Spleen (tissue), 7 donors: ENCODE results near the gene EAF1.
"Not testable (repeated sequence)": the region's sequence is repeated elsewhere in the genome, so short reads cannot be mapped to it uniquely, and the experiment has no call there.

Experiments
- POLR2AphosphoS5 ChIP-seq, 3 donors: sonication (generic); formaldehyde crosslinking; IDR thresholded peaks; one replicate each; pipeline ENCODE4 v1.5.1; 2017; ENCODE audit warnings: antibody characterized with exemption in 3 of 3
- TF ChIP-seq, protein P1 (sequence below), 11 experiments: fragments of 200-600 bp in 7 of 11; fragments of 450-650 bp in 4 of 11; sonication (generic) in 4 of 11; IDR thresholded peaks in 8 of 11; conservative IDR thresholded peaks in 3 of 11; 1 replicate in 7 of 11; 2 replicates in 4 of 11; pipeline versions ENCODE4 v1.4.0 to v1.8.0; 2016 to 2021; ENCODE audit warnings: antibody characterized with exemption in 11 of 11, inconsistent platforms in 4 of 11, mild to moderate bottlenecking in 1 of 11
- donor health status: DM: no; HTN: no; CAD: no; lungs with moderate emphysema.
- donor health status: DM: no; HTN: no; CAD: no.
- donor health status: DM: no; HTN: no; CAD: no.

DNA sequence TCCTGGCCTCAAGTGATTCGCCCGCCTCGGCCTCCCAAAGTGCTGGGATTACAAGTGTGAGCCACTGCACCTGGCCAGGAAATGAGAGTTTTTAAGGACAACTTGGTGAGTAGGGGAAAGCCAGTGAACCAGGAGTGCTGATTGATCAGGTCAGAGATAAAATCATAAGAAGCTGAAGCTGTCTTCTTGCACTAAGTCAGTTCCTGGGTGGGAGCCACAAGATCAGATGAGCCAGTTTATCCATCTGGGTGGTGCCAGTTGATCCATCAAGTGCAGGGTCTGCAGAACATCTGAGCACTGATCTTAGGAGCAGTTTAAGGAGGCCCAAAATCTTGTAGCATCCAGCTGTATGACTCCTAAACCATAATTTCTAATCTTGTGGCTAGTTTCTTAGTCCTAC is 39.1 kb upstream of the EAF1 start:
- not testable (repeated sequence) for TF ChIP-seq POLR2AphosphoS5 (IDR thresholded peaks at IDR 0.05)
- TF ChIP-seq, protein P1, sequence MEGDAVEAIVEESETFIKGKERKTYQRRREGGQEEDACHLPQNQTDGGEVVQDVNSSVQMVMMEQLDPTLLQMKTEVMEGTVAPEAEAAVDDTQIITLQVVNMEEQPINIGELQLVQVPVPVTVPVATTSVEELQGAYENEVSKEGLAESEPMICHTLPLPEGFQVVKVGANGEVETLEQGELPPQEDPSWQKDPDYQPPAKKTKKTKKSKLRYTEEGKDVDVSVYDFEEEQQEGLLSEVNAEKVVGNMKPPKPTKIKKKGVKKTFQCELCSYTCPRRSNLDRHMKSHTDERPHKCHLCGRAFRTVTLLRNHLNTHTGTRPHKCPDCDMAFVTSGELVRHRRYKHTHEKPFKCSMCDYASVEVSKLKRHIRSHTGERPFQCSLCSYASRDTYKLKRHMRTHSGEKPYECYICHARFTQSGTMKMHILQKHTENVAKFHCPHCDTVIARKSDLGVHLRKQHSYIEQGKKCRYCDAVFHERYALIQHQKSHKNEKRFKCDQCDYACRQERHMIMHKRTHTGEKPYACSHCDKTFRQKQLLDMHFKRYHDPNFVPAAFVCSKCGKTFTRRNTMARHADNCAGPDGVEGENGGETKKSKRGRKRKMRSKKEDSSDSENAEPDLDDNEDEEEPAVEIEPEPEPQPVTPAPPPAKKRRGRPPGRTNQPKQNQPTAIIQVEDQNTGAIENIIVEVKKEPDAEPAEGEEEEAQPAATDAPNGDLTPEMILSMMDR (IDR thresholded peaks at IDR 0.05 in 8 of 11, conservative IDR thresholded peaks at IDR 0.05 in 3 of 11): not testable (repeated sequence)
